AML-193 (cell line): ENCODE measurements around the gene SHROOM1.

ENCODE experiments used
- DNase-seq, 2 experiments: peaks; one replicate each; lab custom pipeline; 2025; lab: John Stamatoyannopoulos, UW

The SHROOM1 gene

DNA sequence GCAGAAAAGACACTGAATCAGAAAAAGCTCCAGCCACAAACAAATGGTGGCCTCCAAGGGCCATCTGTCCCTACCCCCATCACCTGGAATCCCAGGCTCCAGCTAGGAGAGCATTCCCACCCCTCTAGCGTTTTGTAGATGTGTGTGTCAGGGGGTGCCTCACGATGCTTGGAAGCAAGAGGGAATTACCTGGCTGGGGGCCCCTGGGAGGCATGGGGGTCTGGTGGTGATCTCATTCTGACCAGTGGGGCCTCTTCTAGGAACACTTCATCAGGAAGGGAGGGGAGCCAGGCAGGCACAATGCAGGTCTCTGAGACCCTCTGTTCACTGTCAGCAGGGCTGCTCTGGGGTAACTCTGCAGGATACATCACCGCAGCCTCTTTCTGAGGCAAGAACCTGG, 6.0 kb downstream of the SHROOM1 start:
- DNase-seq = no peak

DNA sequence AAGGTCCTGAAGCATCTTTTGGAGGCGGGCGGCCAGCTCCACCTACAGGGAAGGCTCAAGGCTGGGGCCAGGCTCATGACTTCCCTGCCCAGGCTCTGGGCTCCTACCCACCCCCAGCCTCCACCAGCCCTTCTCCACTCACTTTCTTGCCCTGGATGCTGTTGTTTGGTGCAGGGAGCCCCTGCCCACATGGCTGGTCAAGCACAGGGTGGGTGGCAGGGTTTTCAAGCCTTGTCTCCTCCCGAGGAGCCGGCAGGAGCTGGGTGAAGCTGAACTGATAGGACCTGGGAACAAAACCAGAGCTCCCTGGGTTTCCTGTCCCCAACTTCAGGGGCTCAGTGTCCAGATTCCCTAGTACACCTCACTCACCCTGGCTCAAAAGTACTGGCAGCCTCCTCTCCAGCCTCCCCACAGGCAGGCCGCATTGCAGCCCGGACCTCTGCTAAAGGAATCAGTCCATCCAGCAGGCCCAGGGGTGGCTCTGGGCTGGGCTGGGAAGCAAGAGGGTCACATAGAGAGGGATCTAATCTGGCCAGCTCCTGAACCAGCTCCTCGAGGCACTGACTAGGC, 6.9 kb downstream of the SHROOM1 start:
- no peak for DNase-seq

GRCh38 chr5:132822650-132823480, 7.6 kb downstream of the SHROOM1 start:
- DNase-seq = no peak

- DNase-seq = no peak
These were observed 8.7 kb downstream of the SHROOM1 start for GRCh38 chr5:132821791-132822190.

- no peak for DNase-seq
These were observed 9.1 kb downstream of the SHROOM1 start for GRCh38 chr5:132821350-132821749.

DNA sequence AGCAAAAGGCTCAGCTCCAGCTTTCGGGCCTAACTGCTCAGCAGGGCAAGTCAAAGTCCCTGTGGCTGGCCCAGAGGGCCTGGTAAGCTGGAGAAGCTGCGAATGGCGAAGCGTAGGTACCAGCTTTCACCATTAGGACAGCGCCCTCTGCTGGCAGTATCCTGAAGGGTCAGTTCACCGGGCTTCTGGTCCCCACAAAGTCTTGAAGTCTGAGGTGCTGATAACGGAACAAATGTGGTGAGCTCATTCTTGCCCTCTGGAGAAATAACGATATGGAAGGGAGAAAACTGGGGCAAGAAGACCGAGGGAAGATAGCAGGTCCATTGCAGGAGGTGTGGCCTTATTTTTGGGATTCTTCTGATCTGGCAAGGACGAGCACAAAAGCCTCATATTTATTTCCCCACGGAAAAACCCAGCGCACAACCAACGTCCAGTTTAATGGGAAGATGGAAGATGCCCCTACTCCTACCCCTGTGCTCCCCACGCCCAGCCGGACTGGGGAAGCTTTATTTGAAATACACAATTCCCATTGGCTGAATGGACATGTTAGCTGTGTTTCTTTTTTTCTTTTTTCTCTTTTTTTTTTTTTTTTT, 10.2 kb downstream of the SHROOM1 start:
- DNase-seq = peak; percentile 80 to 82

DNA sequence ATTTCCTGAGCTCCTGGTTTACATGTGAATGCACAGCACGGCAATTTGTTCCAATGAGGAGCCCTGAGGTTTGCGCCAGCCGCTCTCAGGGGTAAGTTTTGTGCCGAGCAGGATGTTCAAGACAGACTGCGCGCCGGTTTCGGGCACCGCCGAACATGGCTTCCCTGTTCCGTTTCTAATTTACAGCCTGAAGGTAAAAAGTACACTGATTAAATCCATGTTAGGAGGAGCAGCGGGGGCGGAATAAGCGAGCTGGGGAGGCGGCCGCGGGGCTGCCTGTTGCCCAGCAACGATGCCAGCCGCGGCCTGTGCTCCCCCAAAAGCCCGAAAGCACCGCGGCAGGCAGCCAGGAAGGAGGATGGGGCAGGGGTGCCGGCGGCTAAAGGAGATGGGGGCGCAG, 11.0 kb downstream of the SHROOM1 start:
- no peak for DNase-seq

- no peak for DNase-seq
These were observed 13.4 kb downstream of the SHROOM1 start for GRCh38 chr5:132817011-132817410.

- DNase-seq = no peak
These were observed 13.9 kb downstream of the SHROOM1 start for GRCh38 chr5:132816554-132816953.

DNA sequence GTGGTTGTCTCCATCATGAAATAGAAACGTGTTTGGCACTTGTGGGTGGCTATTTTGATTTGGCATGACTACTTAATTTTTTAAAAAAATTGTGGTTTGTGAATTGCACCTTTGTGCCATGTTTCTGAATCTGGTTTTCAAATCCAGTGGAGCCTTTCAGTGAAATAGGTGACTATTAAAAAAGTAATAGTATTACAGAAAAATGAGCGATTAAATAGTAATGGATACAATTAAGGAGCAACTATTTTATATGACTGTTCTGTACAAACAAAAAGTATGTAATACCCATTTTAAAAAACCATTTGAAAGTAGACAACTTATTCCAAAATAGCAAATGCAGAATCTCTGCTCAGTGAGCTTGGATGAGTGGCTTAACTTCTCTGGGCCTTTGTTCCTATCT, 14.4 kb downstream of the SHROOM1 start:
- DNase-seq = no peak

DNA sequence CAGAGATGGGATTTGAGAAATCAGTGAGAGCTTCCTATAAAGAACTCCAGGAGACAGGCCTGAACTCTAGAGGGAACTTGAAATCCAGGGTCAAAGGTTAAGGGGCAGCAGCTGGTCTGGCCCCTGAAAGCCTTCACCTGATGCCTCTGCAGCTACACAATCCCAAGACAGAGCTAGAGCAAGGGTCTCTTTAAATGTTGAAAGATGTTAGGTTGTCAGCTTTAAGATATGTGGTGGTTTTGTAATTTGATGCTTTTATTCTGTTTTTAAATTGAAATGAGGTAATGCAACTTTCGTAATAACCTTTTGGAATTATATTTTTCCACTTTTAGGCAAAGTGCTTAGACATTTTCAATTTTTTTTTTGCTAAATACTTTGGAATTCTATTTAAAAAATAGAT, 15.0 kb downstream of the SHROOM1 start:
- no peak for DNase-seq

GRCh38 chr5:132814503-132815294, 15.7 kb downstream of the SHROOM1 start:
- DNase-seq = no peak

DNA sequence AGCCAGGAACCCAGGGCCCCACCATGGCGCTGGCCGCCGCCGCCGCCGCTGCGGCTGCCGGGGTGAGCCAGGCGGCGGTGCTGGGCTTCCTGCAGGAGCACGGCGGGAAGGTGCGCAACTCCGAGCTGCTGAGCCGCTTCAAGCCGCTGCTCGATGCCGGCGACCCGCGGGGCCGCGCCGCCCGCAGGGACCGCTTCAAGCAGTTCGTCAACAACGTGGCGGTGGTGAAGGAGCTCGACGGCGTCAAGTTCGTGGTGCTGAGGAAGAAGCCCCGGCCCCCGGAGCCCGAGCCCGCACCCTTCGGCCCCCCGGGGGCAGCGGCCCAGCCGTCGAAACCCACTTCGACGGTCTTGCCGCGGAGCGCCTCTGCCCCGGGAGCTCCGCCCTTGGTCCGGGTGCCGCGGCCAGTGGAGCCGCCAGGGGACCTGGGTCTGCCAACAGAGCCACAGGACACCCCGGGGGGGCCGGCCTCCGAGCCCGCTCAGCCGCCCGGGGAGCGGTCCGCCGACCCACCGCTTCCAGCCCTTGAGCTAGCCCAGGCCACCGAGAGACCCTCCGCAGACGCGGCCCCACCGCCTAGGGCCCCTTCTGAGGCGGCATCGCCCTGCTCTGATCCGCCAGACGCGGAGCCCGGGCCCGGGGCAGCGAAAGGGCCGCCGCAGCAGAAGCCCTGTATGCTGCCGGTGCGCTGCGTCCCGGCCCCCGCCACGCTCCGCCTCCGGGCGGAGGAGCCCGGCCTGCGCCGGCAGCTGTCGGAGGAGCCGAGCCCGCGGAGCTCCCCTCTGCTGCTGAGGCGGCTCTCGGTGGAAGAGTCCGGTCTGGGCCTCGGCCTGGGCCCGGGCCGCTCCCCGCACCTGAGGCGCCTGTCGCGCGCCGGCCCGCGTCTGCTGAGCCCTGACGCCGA, 16.6 kb downstream of the SHROOM1 start:
- no peak for DNase-seq

DNA sequence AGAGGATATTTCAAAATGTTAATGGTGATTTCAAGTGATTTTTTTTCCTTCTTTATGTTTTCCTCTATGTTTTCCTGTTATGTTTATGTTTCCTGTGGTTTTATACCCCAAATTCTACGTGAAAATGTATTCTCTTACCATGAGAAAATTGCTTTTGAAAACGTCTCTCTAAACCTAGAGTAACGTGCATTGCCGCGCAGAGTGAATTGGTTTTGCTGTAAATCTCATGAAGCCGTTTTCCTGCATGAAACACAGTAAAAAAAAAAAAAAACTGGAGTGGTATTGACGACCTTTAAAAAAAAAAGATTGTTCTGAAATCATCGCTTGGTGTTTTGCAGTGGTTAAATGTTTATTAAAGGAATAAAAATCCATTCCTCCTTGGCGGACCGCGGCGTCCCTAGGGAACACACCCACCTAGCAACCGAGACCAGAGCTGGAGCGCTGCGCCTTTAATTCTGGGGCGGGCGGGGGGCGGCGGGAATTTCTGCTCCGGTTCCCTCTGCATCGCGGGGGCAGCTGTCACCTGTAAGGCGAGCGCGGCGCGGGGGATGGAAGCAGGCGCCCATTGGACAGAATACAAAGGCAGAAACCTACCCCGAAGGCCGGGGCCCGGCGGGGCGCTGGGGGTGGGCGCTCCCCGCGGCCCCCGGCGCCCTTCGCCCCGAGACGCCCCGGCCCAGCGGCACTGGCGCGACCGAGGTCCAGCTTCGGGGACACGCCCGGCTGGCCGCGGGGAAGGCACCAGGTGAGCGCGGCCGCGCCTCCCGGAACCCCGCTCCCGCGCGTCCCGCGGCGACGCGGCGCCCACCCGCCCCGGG, 17.5 kb downstream of the SHROOM1 start, which contains the start of gene SOWAHA:
SOWAHA (plus strand) TSS at position 522 of the 818 bp plus-strand sequence. CDS start 320 bp downstream, outside the sequence.
- no peak for DNase-seq

- DNase-seq = no peak
These were observed 18.2 kb downstream of the SHROOM1 start for GRCh38 chr5:132812123-132812765.

DNA sequence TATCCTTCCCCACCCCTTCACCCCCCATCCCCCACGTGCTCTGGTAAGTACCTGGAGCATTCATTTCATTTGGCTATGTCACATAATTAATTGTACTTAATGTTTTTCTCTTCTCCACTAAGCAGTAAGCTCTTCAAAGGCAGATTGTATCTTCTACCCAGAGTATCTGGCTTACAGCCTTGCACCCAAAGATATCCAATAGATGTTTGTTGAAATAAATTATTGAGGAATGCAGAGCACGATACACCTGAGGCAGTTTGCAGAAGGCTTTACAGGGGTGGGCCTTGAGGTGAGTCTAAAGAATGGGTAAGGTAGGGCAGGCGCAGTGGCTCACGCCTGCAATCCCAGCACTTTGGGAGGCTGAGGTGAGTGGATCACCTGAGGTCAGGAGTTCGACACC, 19.8 kb downstream of the SHROOM1 start:
- DNase-seq = no peak

DNA sequence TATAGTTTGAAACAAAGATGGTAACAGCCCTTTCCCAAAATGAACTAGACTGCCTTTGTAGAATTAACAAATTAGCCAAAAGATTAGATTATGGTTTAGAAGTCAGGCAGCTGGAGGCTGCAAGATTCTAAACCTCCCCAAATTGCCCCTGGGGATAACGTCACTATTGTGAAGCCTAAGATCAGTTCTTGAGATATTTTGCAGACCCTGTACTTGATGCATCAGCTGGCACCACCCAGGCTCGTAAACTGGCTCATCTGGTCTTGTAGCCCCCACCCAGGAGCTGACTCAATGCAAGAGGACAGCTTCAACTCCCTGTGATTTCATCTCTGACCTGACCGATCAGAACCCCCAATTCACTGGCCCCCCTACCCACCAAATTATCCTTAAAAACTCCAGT, 21.6 kb downstream of the SHROOM1 start:
- DNase-seq = no peak

GRCh38 chr5:132808448-132808847, 22.0 kb downstream of the SHROOM1 start:
- no peak for DNase-seq

DNA sequence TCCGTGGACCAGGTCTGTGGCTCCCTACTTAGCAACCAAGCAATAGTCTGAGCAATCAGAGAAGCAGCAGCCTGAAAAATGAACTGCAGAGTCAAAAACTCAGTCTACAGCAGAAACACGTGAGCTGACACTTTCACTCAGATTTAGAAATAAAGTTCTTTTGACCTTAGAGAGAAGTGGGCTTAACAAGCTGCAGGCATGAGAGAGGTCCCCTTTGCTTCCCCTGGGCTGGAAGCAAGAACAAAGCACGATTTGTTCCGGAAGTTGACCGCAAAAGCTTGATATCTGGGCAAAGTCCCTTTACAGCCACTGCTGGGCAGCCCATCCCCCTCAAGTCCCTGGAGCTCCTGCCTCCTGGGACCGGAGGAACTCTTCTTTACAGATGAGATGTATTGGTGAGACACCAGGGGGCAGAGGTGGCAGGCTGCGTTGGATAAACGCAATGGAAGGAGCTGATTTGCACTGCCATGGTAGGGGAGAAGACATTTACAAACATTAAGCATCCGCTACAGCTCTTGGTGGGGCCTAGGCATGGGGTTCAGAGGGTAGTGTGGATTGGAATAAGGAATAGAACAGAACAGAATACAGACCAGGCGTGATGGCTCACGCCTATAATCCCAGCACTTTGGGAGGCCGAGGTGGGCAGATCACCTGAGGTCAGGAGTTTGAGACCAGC, 23.1 kb downstream of the SHROOM1 start:
- DNase-seq = no peak
